IPS-15b (cell line): ENCODE data around the gene NFIX.
"Not testable (repeated sequence)": the region's sequence is repeated elsewhere in the genome, so short reads cannot be mapped to it uniquely, and the experiment has no call there.

Experiments
- H3K27me3 ChIP-seq: one replicate; pipeline ENCODE4 v1.6.1; 2013; ENCODE audit warnings: low read length; ENCODE audit not compliant: control insufficient read depth, insufficient read depth
- H3K36me3 ChIP-seq: one replicate; pipeline ENCODE4 v1.6.1; 2013; ENCODE audit warnings: low read length; ENCODE audit not compliant: control insufficient read depth, insufficient read depth
- H3K4me1 ChIP-seq: one replicate; pipeline ENCODE4 v1.6.1; 2013; ENCODE audit warnings: mild to moderate bottlenecking, low read length; ENCODE audit not compliant: control insufficient read depth, insufficient read depth
- H3K4me3 ChIP-seq: one replicate; pipeline ENCODE4 v1.5.1; 2013; ENCODE audit warnings: low read depth, low read length
- H3K9ac ChIP-seq: one replicate; pipeline ENCODE4 v1.6.1; 2013; ENCODE audit warnings: low read depth, mild to moderate bottlenecking, low read length
- H3K9me3 ChIP-seq: one replicate; pipeline ENCODE4 v1.6.1; 2013; ENCODE audit warnings: mild to moderate bottlenecking, low read length; ENCODE audit not compliant: control insufficient read depth, insufficient read depth

Gene NFIX

DNA sequence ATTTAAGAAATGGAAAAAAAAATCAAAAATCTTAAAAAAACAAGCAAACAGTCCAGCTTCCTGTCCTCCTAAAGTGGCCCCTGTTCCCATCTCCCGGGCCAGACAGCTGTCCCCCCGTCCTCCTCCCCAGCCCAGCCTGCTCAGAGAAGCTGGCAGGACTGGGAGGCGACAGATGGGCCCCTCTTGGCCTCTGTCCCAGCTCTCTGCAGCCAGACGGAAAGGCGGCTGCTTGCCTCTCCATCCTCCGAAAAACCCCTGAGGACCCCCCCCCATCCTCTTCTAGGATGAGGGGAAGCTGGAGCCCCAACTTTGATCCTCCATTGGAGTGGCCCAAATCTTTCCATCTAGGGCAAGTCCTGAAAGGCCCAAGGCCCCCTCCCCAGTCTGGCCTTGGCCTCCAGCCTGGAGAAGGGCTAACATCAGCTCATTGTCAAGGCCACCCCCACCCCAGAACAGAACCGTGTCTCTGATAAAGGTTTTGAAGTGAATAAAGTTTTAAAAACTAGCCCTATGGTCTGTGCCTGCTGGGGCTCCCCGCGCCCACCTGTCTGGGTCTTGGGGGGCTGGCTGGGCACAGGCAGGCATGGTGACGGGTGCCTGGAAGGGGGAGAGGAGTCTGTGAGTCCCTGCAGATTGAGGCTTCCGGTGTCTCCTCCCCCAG lies 42.0 kb upstream of the NFIX start:
- H3K9ac ChIP-seq: no peak overlapping the region
- H3K4me3 ChIP-seq: no peak overlapping the region

DNA sequence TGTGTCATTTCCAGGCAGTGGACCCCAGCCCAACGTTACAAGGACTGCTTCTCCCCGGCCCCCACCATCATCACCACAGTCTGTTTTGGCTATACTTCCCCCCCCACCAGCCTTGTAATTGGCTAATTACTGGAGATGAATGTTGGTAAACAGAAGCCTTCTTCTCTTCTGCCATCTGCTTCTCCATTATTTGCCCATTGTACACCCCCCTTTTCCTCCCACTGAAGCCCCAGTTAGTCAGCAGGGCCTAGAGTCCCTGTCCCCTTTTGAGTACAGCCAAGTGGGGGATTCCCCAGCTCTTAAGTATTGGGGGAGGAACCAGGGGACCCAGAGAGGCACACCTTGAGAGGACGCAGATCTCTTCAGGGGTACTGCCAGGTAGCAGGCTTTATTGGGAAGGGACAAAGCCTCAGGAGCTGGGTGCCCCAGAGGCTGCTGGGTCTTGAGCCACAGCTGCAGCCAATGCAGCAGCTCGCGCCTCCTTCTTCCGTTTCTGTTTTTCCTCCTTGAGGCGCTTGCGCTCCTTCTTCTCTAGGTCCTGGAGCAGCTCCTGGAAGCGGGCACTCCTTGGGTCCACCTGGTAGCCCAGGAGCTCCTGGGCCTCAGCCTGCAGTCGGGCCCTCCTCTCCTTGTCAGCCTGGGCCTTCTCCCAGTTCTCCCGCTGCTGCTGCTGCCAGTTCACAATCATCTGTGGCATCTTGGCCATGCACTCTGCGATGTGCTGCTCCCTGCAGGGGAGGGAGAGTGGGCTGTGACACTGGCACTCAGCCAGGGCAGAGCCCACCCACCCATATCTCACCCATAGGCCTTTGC lies 41.3 kb upstream of the NFIX start:
- no peak overlapping the region for H3K9ac ChIP-seq
- peaks cover 3% of the 10 kb centered on the region for H3K4me1 ChIP-seq
- no peaks in the 10 kb centered on the region for H3K27me3 ChIP-seq
- H3K4me3 ChIP-seq: no peak overlapping the region
- no peaks in the 10 kb centered on the region for H3K9me3 ChIP-seq
- peaks cover 37% of the 10 kb centered on the region for H3K36me3 ChIP-seq

More for the DNA sequence above, 42.0 kb upstream of the NFIX start:
- H3K36me3 ChIP-seq: peaks cover 44% of the 10 kb centered on the region
- no peaks in the 10 kb centered on the region for H3K9me3 ChIP-seq
- H3K4me1 ChIP-seq: peaks cover 3% of the 10 kb centered on the region
- H3K27me3 ChIP-seq: no peaks in the 10 kb centered on the region

DNA sequence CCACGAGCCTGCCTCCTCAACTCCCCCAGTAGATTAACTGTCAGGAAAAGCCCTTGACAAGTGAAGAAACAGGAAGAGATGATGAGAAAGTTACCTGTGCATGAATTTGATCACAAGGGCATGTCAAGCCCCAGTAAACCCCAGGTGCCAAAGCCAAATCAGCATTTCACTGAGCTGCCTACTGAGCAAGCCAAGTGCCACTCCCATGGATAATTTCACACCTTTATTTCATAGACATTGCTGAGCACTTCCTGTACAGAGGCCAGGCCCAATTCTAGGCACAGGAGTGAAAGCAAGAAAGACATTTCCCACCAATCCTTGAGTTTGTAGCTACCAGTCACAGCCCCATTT lies 40.7 kb upstream of the NFIX start:
- Histone ChIP-seq H3K9ac (no peak overlapping the region), H3K4me3 (no peak overlapping the region), H3K4me1 (peaks cover 3% of the 10 kb centered on the region), H3K27me3 (no peaks in the 10 kb centered on the region), H3K9me3 (no peaks in the 10 kb centered on the region), H3K36me3 (peaks cover 31% of the 10 kb centered on the region)

DNA sequence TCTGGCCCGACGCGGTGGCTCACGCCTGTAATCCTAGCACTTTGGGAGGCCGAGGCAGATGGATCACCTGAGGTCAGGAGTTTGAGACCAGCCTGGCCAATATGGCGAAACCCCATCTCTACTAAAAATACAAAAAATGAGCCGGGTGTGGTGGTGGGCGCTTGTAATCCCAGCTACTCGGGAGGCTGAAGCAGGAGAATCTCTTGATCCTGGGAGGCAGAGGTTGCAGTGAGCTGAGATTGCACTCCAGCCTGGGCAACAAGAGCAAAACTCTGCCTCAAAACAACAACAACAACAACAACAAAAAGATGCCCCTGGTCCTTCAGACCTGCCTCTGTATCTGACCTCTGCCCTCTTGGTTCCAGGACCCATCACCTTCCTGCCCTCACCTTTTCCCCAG lies 39.7 kb upstream of the NFIX start:
- H3K36me3 ChIP-seq: peaks cover 24% of the 10 kb centered on the region
- peak overlapping the region; percentile 97 for H3K9ac ChIP-seq

DNA sequence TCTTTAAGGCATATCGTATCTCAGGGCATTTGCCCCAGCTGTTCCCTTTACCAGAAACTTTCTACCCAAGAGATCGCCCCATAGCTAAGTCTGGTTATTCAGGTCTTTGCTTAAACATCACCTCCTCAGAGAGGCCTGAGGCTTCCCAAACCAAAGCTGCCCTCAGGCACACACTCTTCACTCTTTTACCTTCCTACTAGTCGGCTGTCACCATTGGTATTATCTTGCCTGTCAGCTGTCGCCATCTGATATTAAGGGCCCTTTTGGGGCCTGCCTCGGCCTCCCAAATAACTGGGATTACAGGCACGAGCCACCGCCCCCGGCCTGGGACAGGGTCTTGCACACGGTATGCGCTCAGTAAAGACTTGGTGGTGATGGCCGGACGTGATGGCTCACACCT lies 39.3 kb upstream of the NFIX start:
- H3K4me1 ChIP-seq: peaks cover 3% of the 10 kb centered on the region
- H3K4me3 ChIP-seq: peak overlapping the region; percentile 99
- peak overlapping the region; percentile 97 for H3K9ac ChIP-seq
- H3K27me3 ChIP-seq: no peaks in the 10 kb centered on the region
- peaks cover 20% of the 10 kb centered on the region for H3K36me3 ChIP-seq
- H3K9me3 ChIP-seq: no peaks in the 10 kb centered on the region

More for the DNA sequence above, 39.7 kb upstream of the NFIX start:
- not testable (repeated sequence) for H3K4me1 ChIP-seq, H3K9me3 ChIP-seq, H3K27me3 ChIP-seq
- H3K4me3 ChIP-seq: peak overlapping the region; percentile 99

DNA sequence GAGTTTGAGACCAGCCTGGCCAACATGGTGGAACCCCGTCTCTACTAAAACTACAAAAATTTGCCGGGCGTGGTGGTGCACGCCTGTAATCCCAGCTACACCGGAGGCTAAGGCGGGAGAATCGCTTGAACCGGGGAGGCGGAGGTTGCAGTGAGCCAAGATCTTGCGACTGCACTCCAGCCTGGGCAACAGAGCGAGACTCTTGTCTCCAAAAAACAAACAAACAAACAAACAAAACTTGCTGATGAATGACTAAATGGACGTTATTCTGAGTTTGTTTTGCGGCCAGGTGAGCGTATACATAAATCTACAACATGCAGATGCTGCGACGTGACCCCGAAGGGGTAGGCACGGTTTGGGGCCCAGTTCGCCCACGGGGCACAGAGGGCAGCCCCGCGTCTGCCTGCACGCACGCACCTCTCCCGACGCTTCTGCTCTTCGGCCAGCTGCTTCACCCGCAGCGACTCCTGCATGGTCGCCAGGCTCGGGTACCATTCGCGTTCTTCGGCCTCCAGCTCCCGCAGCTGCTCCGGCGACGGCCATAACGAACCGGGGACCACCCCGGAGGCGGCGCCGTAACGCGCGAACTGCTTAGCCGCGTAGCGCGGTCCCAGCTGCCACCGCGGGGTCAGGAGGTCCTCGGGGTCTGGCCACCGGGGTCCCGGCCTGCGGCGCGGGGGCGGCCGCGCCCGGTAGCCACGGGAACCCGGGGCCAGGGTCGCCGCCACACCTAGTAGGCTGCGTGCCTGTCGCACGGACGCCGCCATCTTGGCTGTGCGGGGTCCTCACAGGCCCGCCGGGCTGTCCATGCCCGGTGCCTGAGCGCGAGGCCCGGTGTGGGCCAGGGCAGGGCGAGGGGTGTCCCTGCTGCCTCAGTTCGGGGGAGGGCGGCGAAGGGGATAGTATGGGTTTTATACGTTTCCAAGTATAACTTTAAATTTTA lies 38.6 kb upstream of the NFIX start, which contains the start of gene GADD45GIP1:
Gene GADD45GIP1 (minus strand): TSS at position 778 of the 943 bp plus-strand sequence. CDS start 11 bp downstream, at position 767.
- Histone ChIP-seq H3K27me3 (no peaks in the 10 kb centered on the region), H3K4me3 (peak within 1 kb of the TSS; percentile 99), H3K36me3 (peaks cover 19% of the 10 kb centered on the region), H3K4me1 (peaks cover 3% of the 10 kb centered on the region), H3K9ac (peak within 1 kb of the TSS; percentile 97), H3K9me3 (no peaks in the 10 kb centered on the region)

DNA sequence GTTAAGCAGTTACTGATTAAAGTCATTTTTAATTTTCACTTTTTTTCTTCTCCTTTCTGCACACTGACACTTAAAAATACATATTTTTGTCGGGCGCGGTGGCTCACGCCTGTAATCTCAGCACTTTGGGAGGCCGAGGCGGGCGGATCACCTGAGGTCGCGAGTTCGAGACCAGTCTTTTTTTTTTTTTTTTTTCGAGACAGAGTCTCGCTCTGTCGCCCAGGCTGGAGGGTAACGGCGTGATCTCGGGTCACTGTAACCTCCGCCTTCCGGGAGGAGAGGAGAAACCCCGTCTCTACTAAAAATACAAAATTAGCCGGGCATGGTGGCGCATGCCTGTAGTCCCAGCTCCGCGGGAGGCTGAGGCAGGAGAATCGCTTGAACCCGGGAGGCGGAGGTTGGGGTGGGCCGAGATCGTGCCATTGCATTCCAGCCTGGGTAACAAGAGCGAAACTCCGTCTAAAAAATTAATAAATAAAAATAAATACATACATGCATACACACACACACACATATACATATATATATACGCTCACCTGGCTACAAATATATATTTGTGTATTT lies 37.8 kb upstream of the NFIX start:
- H3K9me3 ChIP-seq, H3K9ac ChIP-seq, H3K27me3 ChIP-seq, H3K4me1 ChIP-seq: not testable (repeated sequence)
- Histone ChIP-seq H3K4me3 (peak overlapping the region; percentile 99), H3K36me3 (peaks cover 18% of the 10 kb centered on the region)

DNA sequence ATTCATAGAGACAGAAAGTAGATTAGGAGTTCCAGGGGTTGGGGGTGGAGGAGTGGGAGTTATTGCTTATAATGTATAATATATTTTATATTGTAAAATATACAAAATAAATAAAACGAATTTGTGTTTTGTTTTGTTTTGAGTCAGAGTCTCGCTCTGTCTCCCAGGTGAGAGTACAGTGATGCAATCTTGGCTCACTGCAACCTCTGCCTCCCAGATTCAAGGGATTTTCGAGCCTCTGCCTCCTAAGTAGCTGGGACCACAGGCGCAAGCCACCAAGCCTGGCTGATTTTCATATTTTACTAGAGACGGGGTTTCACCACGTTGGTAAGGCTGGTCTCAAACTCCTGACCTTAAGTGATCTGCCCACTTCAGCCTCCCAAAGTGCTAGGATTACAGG lies 35.8 kb upstream of the NFIX start:
- H3K9me3 ChIP-seq: no peaks in the 10 kb centered on the region
- H3K36me3 ChIP-seq: peaks cover 6% of the 10 kb centered on the region
- peaks cover 2% of the 10 kb centered on the region for H3K4me1 ChIP-seq
- no peak overlapping the region for H3K9ac ChIP-seq
- no peaks in the 10 kb centered on the region for H3K27me3 ChIP-seq
- no peak overlapping the region for H3K4me3 ChIP-seq

DNA sequence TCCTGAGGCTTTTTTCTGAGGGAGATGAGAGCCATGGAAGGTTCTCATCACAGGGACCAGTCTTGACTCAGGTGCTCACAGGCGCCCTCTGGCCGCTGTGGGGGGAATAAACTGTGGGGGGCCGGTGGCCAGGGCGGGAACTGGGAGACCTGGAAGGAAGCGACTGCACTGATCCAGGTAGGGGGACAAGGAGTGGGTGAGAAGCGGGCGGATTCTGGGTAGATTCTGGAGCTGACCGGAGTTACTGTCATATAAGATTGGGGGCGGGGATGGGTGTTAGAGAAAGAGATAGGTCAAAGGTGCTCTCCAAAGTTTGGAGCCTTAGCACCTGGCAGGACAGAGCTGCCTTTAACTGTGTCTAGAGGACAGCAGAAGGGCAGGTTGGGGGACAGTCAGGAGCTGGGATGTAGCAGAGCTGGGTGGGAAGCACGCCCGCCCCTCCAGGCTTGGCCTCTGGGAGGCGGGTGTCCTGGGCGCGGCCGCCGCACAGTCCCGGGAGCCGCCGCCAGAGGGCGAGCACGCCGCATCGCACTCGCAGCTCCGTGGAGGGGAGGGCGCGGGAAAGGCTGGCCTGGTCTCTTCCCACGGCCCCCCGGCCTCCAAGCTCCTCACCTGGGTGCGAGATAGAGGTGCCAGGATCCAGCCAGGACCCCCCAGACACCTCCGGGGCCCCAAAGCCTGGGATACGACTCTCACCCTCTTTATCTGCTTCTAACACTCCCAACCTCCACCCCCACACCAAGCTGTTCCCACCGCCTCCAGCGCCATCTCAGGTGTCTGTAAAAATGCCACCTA lies 30.1 kb upstream of the NFIX start:
- Histone ChIP-seq H3K36me3 (no peaks in the 10 kb centered on the region), H3K9ac (no peak overlapping the region), H3K27me3 (no peaks in the 10 kb centered on the region), H3K9me3 (no peaks in the 10 kb centered on the region), H3K4me3 (peak overlapping the region; percentile 67), H3K4me1 (no peaks in the 10 kb centered on the region)

DNA sequence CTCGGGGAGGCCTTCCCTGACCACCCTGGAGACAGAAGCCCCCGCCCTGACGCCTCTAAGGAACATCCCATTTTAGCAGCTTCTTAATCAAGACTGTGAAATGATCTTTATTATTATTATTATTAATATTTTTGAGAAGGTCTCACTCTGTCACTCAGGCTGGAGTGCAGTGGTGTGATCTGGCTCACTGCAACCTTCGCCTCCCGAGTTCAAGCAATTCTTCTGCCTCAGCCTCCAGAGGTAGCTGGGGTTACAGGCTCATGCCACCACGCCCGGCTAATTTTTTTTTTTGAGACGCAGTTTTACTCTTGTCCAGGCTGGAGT lies 29.5 kb upstream of the NFIX start:
- Histone ChIP-seq H3K4me1 (no peaks in the 10 kb centered on the region), H3K9me3 (no peaks in the 10 kb centered on the region), H3K36me3 (no peaks in the 10 kb centered on the region), H3K4me3 (peak overlapping the region; percentile 67), H3K27me3 (no peaks in the 10 kb centered on the region), H3K9ac (no peak overlapping the region)

DNA sequence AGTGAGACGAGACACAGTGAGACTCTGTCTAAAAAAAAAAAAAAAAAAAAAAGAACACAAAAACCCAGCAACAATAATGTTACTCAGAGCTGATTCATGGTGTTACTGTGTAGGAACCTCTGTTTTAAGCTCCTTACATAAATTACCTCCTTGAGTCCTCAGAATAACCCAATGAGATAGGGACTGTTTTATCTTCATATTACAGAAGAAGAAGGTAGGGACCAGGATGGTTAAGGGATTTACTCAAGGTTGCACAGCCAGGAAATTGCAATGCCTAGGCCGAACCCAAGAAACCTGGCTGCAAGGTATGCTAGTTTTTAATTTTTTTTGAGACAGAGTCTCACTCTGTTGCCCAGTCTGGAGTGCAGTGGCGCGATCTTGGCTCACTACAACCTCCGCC lies 27.4 kb upstream of the NFIX start:
- no peaks in the 10 kb centered on the region for H3K4me1 ChIP-seq
- no peak overlapping the region for H3K4me3 ChIP-seq
- no peaks in the 10 kb centered on the region for H3K36me3 ChIP-seq
- no peaks in the 10 kb centered on the region for H3K27me3 ChIP-seq
- H3K9ac ChIP-seq: no peak overlapping the region
- H3K9me3 ChIP-seq: no peaks in the 10 kb centered on the region
